Vagina (tissue), 2 donors: ENCODE results near the gene JCAD.

ENCODE experiments used
- CTCF ChIP-seq, 3 experiments: fragments of 450-650 bp in 2 of 3; fragments of 200-600 bp in 1 of 3; sonication (generic) in 1 of 3; IDR thresholded peaks; one replicate each; pipeline ENCODE4 v1.5.1; 2017 to 2019; ENCODE audit warnings: antibody characterized with exemption in 3 of 3, mild to moderate bottlenecking in 2 of 3, moderate library complexity in 2 of 3
- POLR2A ChIP-seq, 2 donors: fragments of 450-650 bp; IDR thresholded peaks; one replicate each; pipeline ENCODE4 v1.6.1; 2017; ENCODE audit warnings: antibody characterized with exemption in 2 of 2, mild to moderate bottlenecking in 2 of 2, moderate library complexity in 2 of 2
- POLR2AphosphoS5 ChIP-seq, 2 donors: sonication (generic); formaldehyde crosslinking; IDR thresholded peaks; one replicate each; pipeline ENCODE4 v1.9.0; 2017; ENCODE audit warnings: antibody characterized with exemption in 2 of 2, mild to moderate bottlenecking in 2 of 2, low read depth in 1 of 2; ENCODE audit not compliant: insufficient read depth in 1 of 2

- no peak for TF ChIP-seq POLR2A (IDR thresholded peaks at IDR 0.05)
- no peak for TF ChIP-seq CTCF (IDR thresholded peaks at IDR 0.05)
- TF ChIP-seq POLR2AphosphoS5 (IDR thresholded peaks at IDR 0.05; ENCODE audit: insufficient read depth in 1 of 2, low read depth in 1 of 2), result no peak
Measured at GRCh38 chr10:30106987-30107386, 47.6 kb upstream of the JCAD start.
